ENCODE data around the gene LPAR3. TPM values are rescaled to one million over a fixed set of nuclear protein-coding genes. Genes with fewer than 3 reads are reported as not detected.

Gene LPAR3
- total RNA-seq, 1 donor from 2014 or later: 0.08 TPM

DNA sequence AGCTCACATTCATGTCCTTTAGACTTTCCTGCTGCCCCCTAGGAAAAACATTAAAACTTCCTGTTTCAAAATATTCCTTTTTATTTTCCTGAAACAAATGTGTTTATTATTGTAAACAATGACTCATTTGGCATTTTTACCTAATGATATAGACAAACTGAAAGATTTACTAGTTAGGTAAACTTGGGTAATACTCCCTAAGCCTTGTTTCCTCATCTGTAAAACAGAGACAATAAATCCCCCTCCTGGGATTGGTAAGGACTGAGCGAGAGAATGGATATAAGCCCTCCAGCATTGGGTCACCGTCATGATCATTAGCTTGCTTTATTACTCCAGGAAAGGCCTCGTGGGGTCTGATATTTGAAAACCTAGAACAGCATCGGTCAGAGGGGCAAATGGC lies 59.8 kb downstream of the LPAR3 start:
- ATAC-seq (no peak), DNase-seq (ENCODE audit: low spot score) (no peak)

DNA sequence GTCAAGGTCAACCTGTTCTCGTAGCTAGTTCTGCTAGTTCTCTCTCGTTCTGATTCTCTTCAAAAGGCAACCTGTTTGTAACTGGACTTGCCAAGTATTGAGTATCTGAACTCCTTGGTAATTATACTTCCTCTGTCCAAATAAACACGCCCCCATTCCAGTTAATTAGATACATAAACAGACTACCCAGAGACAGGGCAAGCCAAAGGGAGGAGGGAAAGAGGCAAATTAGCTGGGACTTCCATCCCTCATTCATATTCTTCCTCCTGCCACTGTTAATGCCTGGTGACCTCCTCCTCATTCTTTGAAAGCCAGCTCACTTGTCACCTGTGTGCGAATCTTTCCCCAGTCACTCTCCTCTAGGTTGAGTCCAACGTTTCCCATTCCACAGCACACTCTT lies 62.9 kb downstream of the LPAR3 start:
- ATAC-seq (no peak), DNase-seq (ENCODE audit: low spot score) (no peak)

DNA sequence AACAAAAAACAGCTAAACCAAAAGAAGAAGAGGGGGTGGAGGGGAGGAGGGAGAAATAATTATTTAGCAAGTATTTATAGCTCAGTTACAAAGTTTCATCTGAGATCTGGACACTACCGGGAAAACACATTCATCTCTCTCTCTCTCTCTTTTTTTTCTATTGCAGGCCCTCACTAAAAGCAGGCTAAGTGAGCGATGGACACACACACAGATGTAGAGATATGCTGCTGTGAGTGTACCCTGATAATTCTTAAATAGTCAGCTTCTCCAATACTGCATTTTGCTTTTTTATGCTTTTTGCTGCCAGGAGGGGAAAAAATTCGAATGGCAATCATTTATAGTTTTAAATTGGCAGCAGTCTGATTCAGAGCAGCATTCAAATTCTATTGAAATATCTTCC lies 65.0 kb downstream of the LPAR3 start:
- ATAC-seq (no peak), DNase-seq (ENCODE audit: low spot score) (no peak)

DNA sequence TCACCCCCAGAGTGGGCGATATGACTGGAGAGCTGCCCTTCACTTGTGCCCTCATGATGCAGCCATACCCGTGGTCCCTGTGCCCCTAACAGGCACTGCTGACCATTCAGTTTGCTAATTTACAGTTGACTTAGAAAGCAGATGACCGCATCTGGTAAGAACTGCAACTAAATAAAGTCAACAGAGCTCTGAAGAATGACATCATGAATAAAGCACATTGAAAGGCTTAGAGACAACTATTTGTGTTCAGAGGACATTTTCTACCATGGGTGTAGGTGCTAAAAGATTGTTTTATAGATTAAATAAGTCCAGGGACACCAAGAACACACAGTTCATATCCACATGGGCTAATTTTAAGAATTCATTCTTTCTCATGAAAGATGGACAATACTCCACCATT lies 65.5 kb downstream of the LPAR3 start:
- DNase-seq (ENCODE audit: low spot score): no peak
- ATAC-seq: no peak

DNA sequence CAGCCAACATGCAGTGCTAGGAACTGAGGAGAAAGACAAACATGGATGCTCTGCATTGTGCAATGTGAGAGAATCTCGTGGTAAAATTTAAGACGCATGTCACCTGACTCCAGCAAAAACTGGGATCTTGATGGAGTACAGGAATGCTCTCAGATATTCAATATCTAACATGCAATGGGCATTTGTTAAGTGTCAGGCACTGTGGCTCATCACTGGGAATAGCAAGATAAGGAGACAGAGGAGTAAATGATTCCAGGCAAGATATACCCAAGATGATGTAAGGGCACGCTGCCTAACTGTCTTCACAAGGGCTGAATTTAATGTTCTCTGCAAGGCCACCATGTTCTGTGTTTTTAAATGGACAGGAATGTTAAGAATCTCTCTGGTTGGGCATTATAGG lies 67.8 kb downstream of the LPAR3 start:
- ATAC-seq (no peak), DNase-seq (ENCODE audit: low spot score) (no peak)

DNA sequence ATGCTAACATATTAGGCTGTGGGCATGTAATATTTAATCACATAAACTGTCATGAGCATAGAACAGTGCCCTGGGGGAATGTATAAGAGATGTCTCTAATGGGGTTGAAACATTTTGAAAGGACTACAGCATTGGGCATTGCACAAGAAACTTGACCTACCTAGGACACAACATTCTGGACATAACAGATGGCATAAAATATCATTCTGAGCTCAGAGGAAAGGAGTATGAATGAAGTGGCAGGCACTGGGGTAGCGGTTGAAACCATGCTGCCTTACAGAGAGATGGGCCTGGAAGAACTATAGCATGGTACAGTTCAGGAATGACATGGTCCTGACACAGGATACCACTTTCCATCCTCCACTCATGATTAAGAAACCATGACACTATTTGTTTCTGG lies 69.0 kb downstream of the LPAR3 start:
- ATAC-seq (no peak), DNase-seq (ENCODE audit: low spot score) (no peak)

DNA sequence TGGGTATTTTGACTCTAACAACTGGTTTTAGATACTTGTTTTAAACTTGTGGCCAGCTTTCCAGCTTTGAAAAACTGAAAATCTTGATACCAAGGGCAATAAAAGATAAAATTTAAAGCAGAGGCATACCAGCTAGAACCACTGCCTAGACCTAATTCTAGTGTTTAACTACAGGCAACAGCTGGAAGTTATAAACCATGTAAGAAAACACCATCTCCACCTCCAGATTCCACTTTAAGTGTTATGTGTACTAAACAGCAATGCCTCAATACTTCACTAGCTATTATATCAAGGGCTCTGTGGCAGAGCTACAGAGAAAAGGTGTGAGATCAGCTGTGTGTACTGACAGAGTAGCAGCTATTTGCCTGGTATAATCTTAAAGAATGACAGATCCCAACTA lies 69.5 kb downstream of the LPAR3 start:
- ATAC-seq: no peak
- DNase-seq (ENCODE audit: low spot score): no peak

DNA sequence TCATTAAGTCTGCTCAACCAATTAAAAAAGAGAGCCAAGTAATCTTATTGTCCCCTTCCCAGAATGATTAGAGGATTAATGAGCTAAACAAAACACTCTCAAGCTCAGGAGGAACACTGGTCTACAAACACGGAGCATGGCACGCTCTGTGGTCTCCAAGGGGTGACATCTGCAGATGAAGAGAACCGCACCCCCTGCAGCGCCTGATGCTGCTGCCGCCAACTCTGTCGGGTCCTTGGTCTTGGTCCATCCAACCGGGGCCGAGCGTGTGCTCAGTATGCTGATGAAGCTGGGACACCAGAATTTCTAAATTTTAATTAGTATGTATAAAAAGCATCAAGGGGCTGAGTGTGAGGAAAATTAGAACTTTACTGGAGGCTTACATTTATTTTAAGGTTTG lies 82.7 kb downstream of the LPAR3 start:
- DNase-seq (ENCODE audit: low spot score) (no peak), ATAC-seq (no peak)

DNA sequence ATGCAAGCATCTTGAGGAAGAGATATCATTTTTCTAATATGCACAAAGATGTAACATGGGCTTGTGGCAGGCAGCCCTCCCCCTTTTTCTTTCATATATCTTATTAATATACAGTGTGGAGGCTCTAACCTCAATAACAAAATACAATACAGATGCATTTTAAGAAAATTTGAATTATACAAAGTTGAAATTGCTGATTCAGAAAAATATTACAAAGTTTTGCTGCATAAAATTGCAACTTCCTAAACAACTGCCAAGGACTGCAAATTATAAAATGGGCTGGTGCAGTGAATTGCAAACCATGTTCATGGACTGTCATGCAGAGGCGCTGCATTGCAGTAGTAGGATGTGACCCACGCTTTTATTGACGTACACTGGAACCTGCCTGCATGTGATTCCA lies 84.0 kb downstream of the LPAR3 start:
- DNase-seq (ENCODE audit: low spot score): no peak
- no peak for ATAC-seq

DNA sequence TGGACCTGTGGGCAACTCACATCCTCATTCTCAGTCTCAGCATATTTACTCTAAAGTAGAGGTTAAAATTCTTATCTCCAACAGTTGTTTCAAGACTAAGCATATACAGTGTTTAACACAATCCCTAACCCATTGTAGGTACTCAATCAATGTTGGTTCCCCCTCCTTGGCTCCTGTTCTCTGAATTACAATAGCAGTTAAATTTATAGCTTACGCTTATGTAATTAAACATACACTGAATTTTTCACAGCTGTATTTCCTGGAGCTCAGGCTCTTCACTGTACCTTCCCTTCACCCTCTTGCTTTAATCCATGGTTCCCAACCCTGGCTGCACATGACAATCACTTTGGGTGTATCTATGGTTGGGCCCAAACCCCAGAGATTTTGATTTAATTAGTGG lies 89.4 kb downstream of the LPAR3 start:
- ATAC-seq (no peak), DNase-seq (ENCODE audit: low spot score) (no peak)

DNA sequence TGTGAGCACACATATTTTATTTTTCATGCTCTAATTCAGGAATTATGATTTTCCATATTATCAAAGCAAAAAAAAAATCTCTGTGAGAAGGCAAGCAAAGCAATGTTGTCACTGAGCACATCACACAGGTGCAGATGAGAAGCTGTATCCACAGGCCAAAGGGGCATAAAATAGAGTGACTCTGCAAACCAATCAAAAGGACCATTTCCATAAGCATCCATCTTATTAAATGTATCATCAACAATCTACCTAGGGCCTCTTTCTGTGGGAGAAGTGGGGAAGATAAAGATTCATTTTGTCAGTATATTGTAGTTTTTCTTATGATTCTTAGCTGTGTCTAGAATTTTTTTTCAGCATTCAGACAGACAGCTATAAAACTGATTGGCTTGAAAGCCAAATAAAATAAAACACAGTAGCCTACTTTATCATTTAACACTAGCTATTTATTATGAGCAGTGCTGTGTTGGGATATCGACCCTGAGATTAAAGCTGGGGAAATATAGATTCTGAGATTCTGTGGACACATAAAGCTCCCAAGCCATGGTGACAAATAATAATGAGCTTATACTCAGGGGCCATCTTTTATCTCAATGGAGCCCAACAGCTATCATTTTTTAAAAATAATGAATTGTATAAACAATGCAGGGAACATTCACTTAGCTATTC lies 90.3 kb downstream of the LPAR3 start:
- ATAC-seq (no peak), DNase-seq (ENCODE audit: low spot score) (no peak)

DNA sequence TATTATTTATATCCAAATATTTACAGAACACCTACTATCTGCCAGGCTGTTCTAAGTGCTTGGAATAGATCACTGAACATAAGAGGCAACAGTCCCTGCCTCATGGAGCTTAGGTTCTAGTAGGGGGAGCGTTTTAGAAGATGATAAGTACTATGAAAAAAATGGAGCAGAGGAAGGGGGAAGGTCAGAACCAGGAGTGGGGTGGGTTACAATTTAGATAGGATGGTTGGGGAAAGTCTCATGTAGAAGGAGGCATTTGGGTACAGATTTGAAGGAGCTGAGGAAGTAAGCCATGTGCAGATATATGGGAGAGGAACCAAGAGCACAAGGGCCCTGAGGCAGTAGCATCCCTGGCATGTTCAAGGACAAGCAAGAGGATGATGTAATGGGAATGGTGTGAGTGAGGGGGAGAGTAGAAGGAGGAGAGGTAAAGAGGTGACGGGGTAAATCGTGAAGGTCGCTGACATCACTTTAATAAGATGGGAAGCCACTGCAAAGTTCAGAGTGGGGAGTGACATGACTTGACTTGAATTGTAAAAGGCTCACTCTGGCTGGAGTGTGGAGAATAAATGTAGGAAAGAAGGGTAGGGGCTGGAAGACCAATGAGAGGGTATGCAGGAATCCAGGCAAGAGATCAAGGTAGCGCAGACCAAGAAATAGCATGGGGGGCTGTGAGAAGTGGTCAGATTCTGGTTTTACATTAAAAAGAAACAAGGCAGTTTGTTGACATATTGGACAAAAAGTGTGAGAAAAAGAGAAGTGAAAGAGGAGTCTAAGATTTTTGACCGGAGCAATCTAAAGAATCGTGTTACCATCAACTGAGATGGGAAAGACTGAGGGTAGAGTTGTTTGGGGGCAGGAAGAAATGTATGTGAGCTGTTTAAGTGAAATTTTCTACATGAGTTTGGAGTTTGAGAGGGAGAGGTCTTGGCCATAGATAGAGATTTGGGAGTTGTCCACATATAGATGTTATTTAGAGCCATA lies 92.6 kb downstream of the LPAR3 start:
- no peak for DNase-seq (ENCODE audit: low spot score)
- no peak for ATAC-seq

DNA sequence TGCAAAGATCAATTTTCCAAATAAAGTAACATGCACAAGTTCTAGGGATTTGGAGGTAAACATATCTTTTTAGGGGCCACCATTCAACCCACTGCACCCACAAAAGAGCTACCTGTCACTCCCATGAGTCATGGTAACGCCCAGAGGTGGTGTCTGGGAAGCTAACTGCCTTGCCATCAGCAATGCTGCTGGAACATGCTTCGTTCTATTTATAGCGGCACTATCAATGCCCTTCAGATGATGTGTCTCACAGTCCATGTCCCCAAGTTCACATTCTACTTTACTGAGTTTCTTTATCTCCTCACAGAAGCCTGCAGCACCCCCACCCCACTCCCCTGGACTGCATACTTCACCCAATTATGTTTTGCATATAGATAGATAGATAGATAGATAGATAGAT lies 95.4 kb downstream of the LPAR3 start:
- ATAC-seq: no peak
- DNase-seq (ENCODE audit: low spot score): no peak

DNA sequence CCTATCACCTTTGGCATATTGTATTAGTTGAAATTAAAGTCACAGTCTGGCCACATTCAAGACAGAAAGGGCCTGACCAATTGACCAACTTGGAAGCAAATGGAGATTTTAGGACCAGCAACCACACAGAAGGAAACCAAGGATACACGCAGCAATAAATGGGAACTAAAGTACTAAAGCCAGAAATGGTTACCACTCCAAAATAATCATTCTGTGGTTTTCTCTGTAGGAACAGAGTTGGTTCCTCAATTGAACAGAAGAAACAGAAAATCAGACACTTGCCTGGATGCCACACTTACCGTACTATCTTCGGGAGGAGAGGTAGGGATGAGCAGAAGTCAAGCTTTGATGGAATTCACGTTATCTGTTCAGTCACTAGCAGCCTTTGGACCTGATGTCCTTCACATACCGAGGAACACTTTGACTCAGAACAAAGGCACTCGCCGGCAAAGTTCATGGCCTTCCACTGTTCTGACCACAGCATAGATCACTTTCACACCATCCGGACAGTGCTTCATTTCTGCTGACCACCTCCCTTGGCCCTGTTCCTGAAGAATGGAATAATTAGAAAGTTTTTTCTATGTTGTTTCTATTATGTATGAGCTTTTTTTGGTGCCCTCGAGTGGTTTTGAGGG lies 96.9 kb downstream of the LPAR3 start:
- ATAC-seq (no peak), DNase-seq (ENCODE audit: low spot score) (no peak)

DNA sequence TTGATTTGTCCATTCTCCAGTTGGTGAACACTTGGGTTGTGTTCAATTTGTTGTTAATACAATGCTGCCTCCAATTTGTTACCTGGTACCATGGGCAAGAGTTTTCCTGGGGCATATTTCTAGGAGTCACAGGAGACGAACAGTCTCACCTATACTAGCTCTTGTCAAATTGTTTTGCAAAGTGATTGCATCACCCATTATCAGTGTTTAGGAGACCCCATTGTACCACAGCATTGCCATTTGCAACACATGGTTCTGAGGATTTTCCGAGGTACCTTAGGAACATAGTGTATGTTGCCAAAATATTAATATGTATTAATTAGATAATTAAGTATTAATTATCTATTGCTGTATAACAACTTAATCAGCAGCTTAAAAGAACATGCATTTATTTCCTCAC lies 97.8 kb downstream of the LPAR3 start:
- ATAC-seq (no peak), DNase-seq (ENCODE audit: low spot score) (no peak)

DNA sequence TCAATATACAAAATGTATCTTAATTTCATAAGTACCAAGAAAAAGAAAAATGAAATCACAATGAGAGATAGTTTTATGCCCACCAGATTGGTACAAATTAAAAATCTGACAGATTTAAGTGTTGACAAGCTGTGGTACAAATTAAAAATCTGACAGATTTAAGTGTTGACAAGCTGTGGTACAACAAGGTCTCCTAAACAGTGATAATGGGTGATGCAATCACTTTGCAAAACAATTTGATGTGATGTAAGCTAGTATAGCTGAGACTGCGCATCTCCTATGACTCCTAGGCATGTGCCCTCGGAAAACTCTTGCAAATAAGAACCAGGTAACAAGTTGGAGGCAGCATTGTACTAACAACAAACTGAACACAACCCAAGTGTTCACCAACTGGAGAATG lies 100.6 kb downstream of the LPAR3 start:
- ATAC-seq (no peak), DNase-seq (ENCODE audit: low spot score) (no peak)

DNA sequence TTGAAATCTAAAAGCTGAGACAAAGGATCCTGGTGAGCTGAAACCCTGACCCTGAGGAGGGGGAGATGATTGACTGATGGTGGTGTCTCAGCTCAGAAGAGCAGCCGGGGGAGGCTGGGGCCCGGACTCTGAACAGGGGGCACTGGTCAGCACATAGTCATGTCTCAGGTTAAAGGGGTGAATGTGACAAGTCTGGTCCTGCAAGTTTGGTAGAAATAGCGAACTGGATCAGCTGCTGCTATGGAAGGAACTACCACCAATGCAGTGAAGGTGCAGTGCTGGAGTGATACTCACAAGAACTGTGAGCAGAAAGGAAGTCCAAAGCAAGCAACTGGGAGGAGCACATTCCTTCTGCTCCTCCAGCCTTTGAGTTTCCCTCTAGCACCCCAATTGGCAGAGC lies 104.0 kb downstream of the LPAR3 start:
- DNase-seq (ENCODE audit: low spot score) (no peak), ATAC-seq (no peak)

DNA sequence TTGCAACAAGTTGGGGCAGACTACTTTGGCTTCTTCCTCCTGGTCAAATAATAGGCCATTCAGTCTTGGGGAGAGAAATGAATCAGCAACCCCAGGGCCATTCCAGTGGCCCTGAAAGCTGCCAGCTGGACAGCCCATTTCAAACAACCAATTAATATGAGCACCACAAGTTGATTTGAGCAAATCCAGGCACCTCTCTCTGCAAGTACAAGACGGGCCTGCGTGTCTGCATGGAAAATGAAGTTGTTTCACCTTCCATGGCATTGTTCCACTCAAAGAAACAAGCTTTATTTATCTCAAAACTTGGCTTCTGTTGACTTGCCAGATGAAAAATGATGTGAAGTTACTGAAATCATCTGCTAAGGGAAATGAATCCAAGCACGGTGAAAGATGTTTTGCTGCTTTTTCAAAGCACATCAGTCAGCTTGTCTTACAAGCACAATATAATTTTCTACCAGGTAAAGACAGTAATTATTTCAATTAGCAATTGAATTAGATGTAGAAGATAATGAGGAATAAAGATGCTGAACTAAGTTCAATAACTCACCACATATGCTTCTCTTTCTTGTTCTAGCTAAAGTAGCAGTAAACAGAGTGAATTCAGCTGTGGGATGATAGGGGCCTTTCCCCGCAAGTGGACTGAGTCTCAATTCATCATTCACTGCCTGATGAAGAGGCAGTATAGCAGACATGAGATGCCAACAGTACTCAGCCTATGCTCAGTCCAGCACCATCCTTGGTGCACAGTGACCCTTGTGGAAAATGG lies 107.6 kb downstream of the LPAR3 start:
- DNase-seq (ENCODE audit: low spot score): no peak
- no peak for ATAC-seq

DNA sequence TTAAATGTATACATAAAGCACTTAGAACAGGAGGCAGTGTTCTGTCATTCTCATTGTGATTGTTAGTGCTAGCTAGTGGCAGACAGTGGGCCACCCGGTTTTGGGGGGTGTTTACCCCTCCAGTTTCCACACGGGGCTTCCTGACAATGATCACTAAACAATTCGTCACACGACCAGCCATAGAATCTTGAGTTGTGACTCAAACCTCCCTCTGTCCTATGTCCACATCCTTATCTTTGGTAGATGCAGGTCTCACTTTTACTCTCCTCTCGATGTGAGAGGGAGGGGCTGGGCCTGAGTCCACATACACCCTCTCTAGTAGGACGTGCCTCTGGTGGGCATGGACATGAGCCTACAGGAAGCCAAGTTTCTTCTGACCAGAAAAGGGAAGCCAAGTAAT lies 110.1 kb downstream of the LPAR3 start:
- DNase-seq (ENCODE audit: low spot score) (no peak), ATAC-seq (no peak)

DNA sequence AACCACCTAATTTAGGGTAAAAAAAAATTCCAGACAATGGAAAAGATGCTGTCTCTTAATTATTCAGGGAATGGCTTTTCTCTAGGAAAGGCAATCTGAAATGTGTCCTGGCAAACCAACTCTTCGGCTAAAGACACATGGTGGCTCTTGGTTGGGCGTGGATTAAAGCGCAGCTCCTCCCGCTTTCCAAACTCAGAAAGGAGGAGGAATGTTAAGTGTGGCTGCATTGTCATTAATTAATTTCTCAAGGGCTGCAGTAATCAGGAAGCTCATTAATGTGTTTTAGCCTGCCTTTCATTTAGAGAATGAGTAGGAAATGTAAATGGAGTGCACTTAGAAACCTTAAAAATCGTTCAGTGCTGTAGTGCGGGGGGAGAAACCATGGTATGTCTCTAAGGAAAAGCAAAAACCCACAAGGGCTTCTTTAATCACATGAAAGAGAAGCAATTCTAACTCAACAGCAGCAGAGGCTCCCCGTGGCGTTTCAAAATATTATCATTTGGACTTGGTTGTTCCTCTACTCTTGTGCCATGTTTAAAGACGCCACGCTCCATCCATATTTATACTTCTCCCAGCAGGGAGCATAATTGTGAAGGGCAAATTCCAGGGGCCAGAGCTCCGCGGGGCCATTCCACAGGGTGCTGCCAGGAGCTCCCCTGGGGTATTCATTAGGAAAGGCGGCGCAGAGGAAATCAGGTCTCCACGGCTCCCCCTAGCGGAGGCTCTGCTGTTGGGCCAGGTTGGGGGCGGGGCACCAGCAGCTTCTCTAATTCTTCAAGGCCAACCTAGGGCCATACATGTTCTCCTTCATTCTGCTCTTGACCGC lies 110.8 kb downstream of the LPAR3 start:
- DNase-seq (ENCODE audit: low spot score) (peak; percentile 77), ATAC-seq (peak; percentile 99)
